K562 (cell line): Measurements from ENCODE around the gene HSPA13. TPM values are rescaled to one million over a fixed set of nuclear protein-coding genes. Genes with fewer than 3 reads are reported as not detected.

Experiments used
- ATAC-seq: fragments of 200-7000 bp; cut with Tn5 transposase; 3 replicates; pipeline ENCODE4 v1.9.1; 2020; ENCODE audit warnings: moderate library complexity
- BruUV-seq: library from RNA; stranded (reverse); fragments of 400-500 nt; replicated peaks from 2 replicates; lab custom pipeline; 2021; lab: Mats Ljungman, UMichigan
- CTCF ChIA-PET: fragments of 300-600 bp; formaldehyde crosslinking; extraction: SDS; loops from one replicate; lab custom pipeline; 2021; ENCODE audit warnings: low intra/inter-chr PET ratio; lab: Yijun Ruan, JAX
- POLR2A ChIA-PET: fragments of 300-600, 350-650 bp; sonication (Branson Sonifier 250); formaldehyde crosslinking; extraction: SDS; loops from one replicate; lab custom pipeline; 2021; ENCODE audit warnings: antibody characterized with exemption, inconsistent platforms; lab: Yijun Ruan, JAX
- DNase-seq, 4 experiments: peaks; one replicate each; pipeline versions ENCODE4 v3.0.0 to v3.0.0-alpha.2; 2011 to 2018; ENCODE audit warnings: low spot score in 3 of 4, mixed read lengths in 3 of 4; ENCODE audit errors: extremely low read depth in 1 of 4
- FAIRE-seq: peaks from 2 replicates; lab custom pipeline; 2011; peaks lifted over from hg19 to GRCh38; lab: Jason Lieb, UNC
- H2AFZ ChIP-seq: 2 replicates; pipeline ENCODE4 v1.6.0; 2011; ENCODE audit warnings: low read depth, low read length, control low read depth, inconsistent platforms
- H3K27ac ChIP-seq: fragments of 200-600 bp; 3 replicates; pipeline ENCODE4 v1.8.0; 2011; ENCODE audit warnings: low read depth, mild to moderate bottlenecking, control low read depth, inconsistent platforms, low read length, moderate library complexity, mixed read lengths; ENCODE audit errors: extremely low read depth
- H3K27me3 ChIP-seq, 2 experiments: fragments of 300-600 bp in 1 of 2; 2 replicates in 1 of 2; 3 replicates in 1 of 2; pipeline versions ENCODE4 v1.6.0 to v1.8.0; 2011; ENCODE audit warnings: inconsistent platforms in 2 of 2, low read length in 2 of 2, mild to moderate bottlenecking in 1 of 2, mixed read lengths in 1 of 2, moderate library complexity in 1 of 2; ENCODE audit not compliant: control insufficient read depth in 2 of 2, insufficient read depth in 2 of 2
- H3K36me3 ChIP-seq: fragments of 300-600 bp; 3 replicates; pipeline ENCODE4 v1.8.0; 2011; ENCODE audit warnings: mild to moderate bottlenecking, low read length, inconsistent platforms; ENCODE audit not compliant: control insufficient read depth, insufficient read depth
- H3K4me1 ChIP-seq, 2 experiments: fragments of 200-600 bp in 1 of 2; replicated peaks in 1 of 2; 2 replicates in 1 of 2; 3 replicates in 1 of 2; pipeline versions ENCODE4 v1.5.1 to v1.8.0; 2011; ENCODE audit warnings: inconsistent platforms in 2 of 2, low read length in 2 of 2, mild to moderate bottlenecking in 1 of 2, mixed read lengths in 1 of 2, moderate library complexity in 1 of 2; ENCODE audit not compliant: control insufficient read depth in 2 of 2, insufficient read depth in 2 of 2
- H3K4me2 ChIP-seq: 2 replicates; pipeline ENCODE4 v1.6.1; 2011; ENCODE audit warnings: low read length, control low read depth, inconsistent platforms, mixed read lengths; ENCODE audit not compliant: insufficient read depth
- H3K4me3 ChIP-seq: fragments of 200-600 bp; sonication (generic), shearing (Covaris generic); 2 replicates; pipeline ENCODE4 v1.5.1; 2016; ENCODE audit warnings: control low read depth, inconsistent platforms
- H3K79me2 ChIP-seq: fragments of 200-600 bp; 3 replicates; pipeline ENCODE4 v1.8.0; 2011; ENCODE audit warnings: low read length, inconsistent platforms; ENCODE audit not compliant: control insufficient read depth, insufficient read depth
- H3K9ac ChIP-seq, 2 experiments: 2 replicates each; pipeline versions ENCODE4 v1.6.0 to v1.6.1; 2011; ENCODE audit warnings: low read depth in 2 of 2, low read length in 2 of 2, control low read depth in 1 of 2, inconsistent platforms in 1 of 2, mild to moderate bottlenecking in 1 of 2, mixed read lengths in 1 of 2; ENCODE audit not compliant: insufficient read depth in 1 of 2
- H3K9me1 ChIP-seq: one replicate; pipeline ENCODE4 v1.6.0; 2011; ENCODE audit warnings: inconsistent platforms, mild to moderate bottlenecking, low read length, moderate library complexity; ENCODE audit not compliant: control insufficient read depth, insufficient read depth
- H3K9me3 ChIP-seq: replicated peaks from 2 replicates; pipeline ENCODE4 v1.5.1; 2011; ENCODE audit warnings: low read depth, low read length, inconsistent platforms; ENCODE audit not compliant: control insufficient read depth, insufficient read depth
- H4K20me1 ChIP-seq: replicated peaks from 2 replicates; pipeline ENCODE4 v1.6.1; 2011; ENCODE audit warnings: low read length, inconsistent platforms, mixed read lengths; ENCODE audit not compliant: control insufficient read depth, insufficient read depth
- MTA2 ChIP-seq: fragments of 450-650 bp; IDR thresholded peaks from 2 replicates; pipeline ENCODE4 v1.6.1; 2016; ENCODE audit warnings: low read depth
- ZNF124 ChIP-seq: sonication (generic); formaldehyde crosslinking; IDR thresholded peaks from 2 replicates; pipeline ENCODE4 v1.8.1; 2022; ENCODE audit warnings: missing genetic modification reagents
- ZNF143 ChIP-seq: sonication (generic); formaldehyde crosslinking; IDR thresholded peaks from 2 replicates; pipeline ENCODE4 v1.9.0; 2022; ENCODE audit warnings: mild to moderate bottlenecking, missing genetic modification reagents
- ZNF197 ChIP-seq: fragments of 200-800 bp; sonication (Bioruptor generic); IDR thresholded peaks from 2 replicates; pipeline ENCODE4 v1.6.1; 2016; ENCODE audit warnings: low read depth, missing genetic modification characterization, missing compliant biosample characterization
- WGBS: fragments of 100-300 bp; shearing (Covaris generic); methylation state at CpG from one replicate; pipeline ENCODE4 v1.1.6; 2016; ENCODE audit warnings: low coverage, mixed read lengths; ENCODE audit not compliant: insufficient coverage; ENCODE audit errors: missing lambda C conversion rate; 5-methylcytosine and 5-hydroxymethylcytosine counted together
- in situ Hi-C: fragments of 300-500 bp; cut with MboI; formaldehyde crosslinking; loops from 4 replicates; pipeline ENCODE4 v1.15.0; 2018; ENCODE audit warnings: inconsistent platforms, mixed read lengths
- intact Hi-C: fragments of 100-400 bp; cut with micrococcal nuclease; formaldehyde crosslinking; loops from 2 replicates; pipeline ENCODE4 v1.14.2; 2022
- polyA plus RNA-seq, 8 experiments: library from polyadenylated mRNA; depleted of rRNA in 4 of 8; stranded (reverse) in 5 of 8; unstranded in 3 of 8; fragments of >200 nt; fragmentation: Nextera tagmentation in 2 of 8; fragmentation: Illumina TruSeq in 1 of 8; extraction: Ambion mirVana in 2 of 8; extraction: Trizol in 1 of 8; gene quantifications; 2 replicates each; pipeline versions ENCODE4 v1.2.1 to v1.2.3, GENCODE V29; 2011 to 2014; ENCODE audit warnings: inconsistent platforms in 1 of 8, missing spikeins in 1 of 8
- total RNA-seq, 7 experiments: library from RNA; depleted of rRNA in 6 of 7; stranded (reverse); fragments of >200 nt in 6 of 7; fragmentation: Illumina TruSeq in 2 of 7; extraction: Trizol in 2 of 7; gene quantifications; 2 replicates each; pipeline versions ENCODE4 v1.2.1 to v1.2.3, GENCODE V29; 2011 to 2021; ENCODE audit warnings: low replicate concordance in 1 of 7
- TF ChIP-seq, protein P1 (sequence below): sonication (generic); formaldehyde crosslinking; IDR thresholded peaks from 2 replicates; pipeline ENCODE4 v1.8.0; 2023; ENCODE audit warnings: mild to moderate bottlenecking, missing genetic modification reagents
- TF ChIP-seq, protein P2 (sequence below), 3 experiments: IDR thresholded peaks in 2 of 3; conservative IDR thresholded peaks in 1 of 3; 2 replicates each; pipeline ENCODE4 v1.5.1; 2011 to 2012; ENCODE audit warnings: low read length in 3 of 3, mild to moderate bottlenecking in 3 of 3, control low read depth in 2 of 3, improper control_type of control experiment in 1 of 3, inconsistent platforms in 1 of 3, low read depth in 1 of 3, mixed read lengths in 1 of 3, moderate library complexity in 1 of 3; ENCODE audit not compliant: insufficient read depth in 2 of 3

The HSPA13 gene
- total and polyA plus RNA-seq, 9 of the 15 experiments (the other 6 are each of a cell fraction or from before 2014, with no cell fraction given): 12.5 to 28.8 (median 23.9) TPM

DNA sequence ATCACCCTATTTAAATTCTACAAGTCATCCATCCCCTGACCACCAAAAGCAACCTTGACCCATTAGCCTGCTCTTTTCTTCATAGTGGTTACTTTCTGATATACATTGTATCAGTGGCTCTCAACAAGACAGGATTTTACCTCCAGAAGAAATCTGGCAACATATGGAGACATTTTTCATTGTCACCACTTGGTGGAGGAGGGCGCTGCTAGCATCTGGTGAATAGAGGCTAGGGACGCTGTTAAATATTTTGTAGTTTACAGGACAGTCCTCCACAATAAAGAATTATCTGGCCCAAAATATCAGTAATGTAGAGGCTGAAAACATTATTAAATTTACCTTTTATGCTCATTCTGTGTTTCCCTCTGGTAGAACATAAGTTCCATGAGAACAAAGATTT, 6.1 kb downstream of the HSPA13 start:
- WGBS: 100% methylated on average over 2 of the region's 2 CpGs
- Histone ChIP-seq H3K79me2 (peaks cover 30% of the 10 kb centered on the region), H3K4me1 (peaks cover 0 to 2% of the 10 kb centered on the region in 2 experiments; a peak in 2 of 5 replicates), H3K27me3 (no peaks in the 10 kb centered on the region), H3K9me1 (no peaks in the 10 kb centered on the region), H3K4me2 (no peak overlapping the region), H3K27ac (no peak overlapping the region), H3K4me3 (no peak overlapping the region), H4K20me1 (no peaks in the 10 kb centered on the region), H3K9ac (no peak overlapping the region), H3K9me3 (no peaks in the 10 kb centered on the region), H3K36me3 (peaks cover 62% of the 10 kb centered on the region)
- intact Hi-C loops: no loop called here
- no peak for DNase-seq
- in situ Hi-C loops: no loop called here
- POLR2A ChIA-PET: no interaction called here
- BruUV-seq: no TSS peak
- peak; percentile 30 for ATAC-seq
- no peak for TF ChIP-seq ZNF124 (CRISPR knock-in tag)
- TF ChIP-seq, protein P1, sequence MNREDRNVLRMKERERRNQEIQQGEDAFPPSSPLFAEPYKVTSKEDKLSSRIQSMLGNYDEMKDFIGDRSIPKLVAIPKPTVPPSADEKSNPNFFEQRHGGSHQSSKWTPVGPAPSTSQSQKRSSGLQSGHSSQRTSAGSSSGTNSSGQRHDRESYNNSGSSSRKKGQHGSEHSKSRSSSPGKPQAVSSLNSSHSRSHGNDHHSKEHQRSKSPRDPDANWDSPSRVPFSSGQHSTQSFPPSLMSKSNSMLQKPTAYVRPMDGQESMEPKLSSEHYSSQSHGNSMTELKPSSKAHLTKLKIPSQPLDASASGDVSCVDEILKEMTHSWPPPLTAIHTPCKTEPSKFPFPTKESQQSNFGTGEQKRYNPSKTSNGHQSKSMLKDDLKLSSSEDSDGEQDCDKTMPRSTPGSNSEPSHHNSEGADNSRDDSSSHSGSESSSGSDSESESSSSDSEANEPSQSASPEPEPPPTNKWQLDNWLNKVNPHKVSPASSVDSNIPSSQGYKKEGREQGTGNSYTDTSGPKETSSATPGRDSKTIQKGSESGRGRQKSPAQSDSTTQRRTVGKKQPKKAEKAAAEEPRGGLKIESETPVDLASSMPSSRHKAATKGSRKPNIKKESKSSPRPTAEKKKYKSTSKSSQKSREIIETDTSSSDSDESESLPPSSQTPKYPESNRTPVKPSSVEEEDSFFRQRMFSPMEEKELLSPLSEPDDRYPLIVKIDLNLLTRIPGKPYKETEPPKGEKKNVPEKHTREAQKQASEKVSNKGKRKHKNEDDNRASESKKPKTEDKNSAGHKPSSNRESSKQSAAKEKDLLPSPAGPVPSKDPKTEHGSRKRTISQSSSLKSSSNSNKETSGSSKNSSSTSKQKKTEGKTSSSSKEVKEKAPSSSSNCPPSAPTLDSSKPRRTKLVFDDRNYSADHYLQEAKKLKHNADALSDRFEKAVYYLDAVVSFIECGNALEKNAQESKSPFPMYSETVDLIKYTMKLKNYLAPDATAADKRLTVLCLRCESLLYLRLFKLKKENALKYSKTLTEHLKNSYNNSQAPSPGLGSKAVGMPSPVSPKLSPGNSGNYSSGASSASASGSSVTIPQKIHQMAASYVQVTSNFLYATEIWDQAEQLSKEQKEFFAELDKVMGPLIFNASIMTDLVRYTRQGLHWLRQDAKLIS (CRISPR knock-in tag): no peak
- TF ChIP-seq ZNF197 (CRISPR knock-in tag): no peak
- TF ChIP-seq, protein P2, sequence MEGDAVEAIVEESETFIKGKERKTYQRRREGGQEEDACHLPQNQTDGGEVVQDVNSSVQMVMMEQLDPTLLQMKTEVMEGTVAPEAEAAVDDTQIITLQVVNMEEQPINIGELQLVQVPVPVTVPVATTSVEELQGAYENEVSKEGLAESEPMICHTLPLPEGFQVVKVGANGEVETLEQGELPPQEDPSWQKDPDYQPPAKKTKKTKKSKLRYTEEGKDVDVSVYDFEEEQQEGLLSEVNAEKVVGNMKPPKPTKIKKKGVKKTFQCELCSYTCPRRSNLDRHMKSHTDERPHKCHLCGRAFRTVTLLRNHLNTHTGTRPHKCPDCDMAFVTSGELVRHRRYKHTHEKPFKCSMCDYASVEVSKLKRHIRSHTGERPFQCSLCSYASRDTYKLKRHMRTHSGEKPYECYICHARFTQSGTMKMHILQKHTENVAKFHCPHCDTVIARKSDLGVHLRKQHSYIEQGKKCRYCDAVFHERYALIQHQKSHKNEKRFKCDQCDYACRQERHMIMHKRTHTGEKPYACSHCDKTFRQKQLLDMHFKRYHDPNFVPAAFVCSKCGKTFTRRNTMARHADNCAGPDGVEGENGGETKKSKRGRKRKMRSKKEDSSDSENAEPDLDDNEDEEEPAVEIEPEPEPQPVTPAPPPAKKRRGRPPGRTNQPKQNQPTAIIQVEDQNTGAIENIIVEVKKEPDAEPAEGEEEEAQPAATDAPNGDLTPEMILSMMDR (IDR thresholded peaks at IDR 0.05 in 2 of 3, conservative IDR thresholded peaks at IDR 0.05 in 1 of 3; ENCODE audit: insufficient read depth in 2 of 3, low read depth in 1 of 3, low read length in 3 of 3): peak in 1 of 3 experiments; percentile 14; a peak in 1 of 6 replicates
- no peak for TF ChIP-seq ZNF143 (CRISPR knock-in tag)
- no peak for TF ChIP-seq MTA2
- TF ChIP-seq, all 486 proteins: peak for 1
- CTCF ChIA-PET: no interaction called here
- no peak for FAIRE-seq
- no peak overlapping the region for H2AFZ ChIP-seq
